ENCODE results near the gene PCBP2.

Gene PCBP2

DNA sequence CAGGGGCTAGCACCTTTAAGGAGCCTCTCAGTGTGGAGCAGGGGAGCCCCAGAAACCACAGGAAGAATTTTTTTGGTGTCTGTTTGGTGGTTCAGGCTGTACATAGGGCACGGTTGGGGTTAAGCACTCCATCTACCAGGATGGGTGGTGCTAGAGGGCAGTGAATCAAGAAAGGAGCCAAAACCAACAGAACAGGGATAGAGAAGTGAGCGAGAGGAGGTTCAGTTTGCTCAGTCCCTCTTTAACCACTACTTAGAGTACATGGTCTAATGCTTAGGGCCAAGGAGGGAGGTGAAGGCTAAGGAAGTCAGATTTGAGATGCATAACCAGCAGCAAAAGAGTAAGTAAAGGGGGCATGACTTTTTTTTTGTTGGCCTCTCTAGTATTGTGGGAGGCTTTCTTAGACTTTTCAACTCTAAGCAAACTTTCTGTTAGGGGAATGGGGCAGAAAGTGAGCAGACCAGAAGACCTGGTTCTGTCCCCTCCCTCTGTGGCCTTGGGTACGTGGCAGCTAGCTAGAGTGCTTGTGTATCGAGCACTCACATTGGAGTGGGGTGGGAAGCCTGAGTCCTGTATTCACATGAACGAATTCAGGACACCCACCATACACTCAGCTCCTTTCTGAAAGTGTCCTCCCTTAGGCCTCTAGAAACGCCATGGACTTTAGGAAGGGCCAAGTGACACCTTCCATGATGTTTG lies 62.0 kb downstream of the PCBP2 start:
- no CpG with 5 or more reads among the region's 6 CpGs for WGBS (ENCODE audit: extremely low coverage, insufficient coverage, insufficient read length)
- Histone ChIP-seq H2BK120ac (ENCODE audit: insufficient read depth, low read length, poor library complexity) (no peak overlapping the region), H3K14ac (ENCODE audit: low read length) (no peak overlapping the region), H3K79me1 (ENCODE audit: low read length) (no peaks in the 10 kb centered on the region), H3K79me2 (ENCODE audit: control insufficient read depth, insufficient read depth, low read length, poor library complexity) (no peaks in the 10 kb centered on the region), H3K36me3 (ENCODE audit: control insufficient read depth in 1 of 2, insufficient read depth in 2 of 2, low read length in 2 of 2) (peaks cover 24 to 49% of the 10 kb centered on the region in 2 experiments), H3K4ac (ENCODE audit: low read depth, low read length) (no peak overlapping the region), H2AK5ac (ENCODE audit: low read length) (no peak overlapping the region), H3K4me3 (ENCODE audit: low read depth, low read length) (no peak overlapping the region), H3K27ac (ENCODE audit: low read depth, low read length) (no peak overlapping the region), H3K27me3 (ENCODE audit: insufficient read depth, low read length) (no peaks in the 10 kb centered on the region), H4K12ac (ENCODE audit: low read depth, low read length) (no peak overlapping the region), H3K9ac (ENCODE audit: low read length) (no peak overlapping the region), H3K4me2 (ENCODE audit: low read length) (no peak overlapping the region), H2BK12ac (ENCODE audit: low read length) (no peak overlapping the region), H3K9me3 (ENCODE audit: insufficient read depth, low read depth, low read length) (no peaks in the 10 kb centered on the region), H2BK5ac (ENCODE audit: low read depth, low read length, poor library complexity) (no peak overlapping the region), H4K91ac (ENCODE audit: low read depth, low read length) (no peak overlapping the region), H3K18ac (ENCODE audit: low read length) (no peak overlapping the region), H4K8ac (ENCODE audit: low read depth, low read length) (no peak overlapping the region), H3K23ac (ENCODE audit: low read length) (no peak overlapping the region), H2AFZ (ENCODE audit: insufficient read depth, low read length, poor library complexity) (no peak overlapping the region), H3K4me1 (ENCODE audit: control insufficient read depth in 1 of 2, insufficient read depth in 2 of 2, low read length in 2 of 2) (no peaks in the 10 kb centered on the region)
- no peak for DNase-seq

DNA sequence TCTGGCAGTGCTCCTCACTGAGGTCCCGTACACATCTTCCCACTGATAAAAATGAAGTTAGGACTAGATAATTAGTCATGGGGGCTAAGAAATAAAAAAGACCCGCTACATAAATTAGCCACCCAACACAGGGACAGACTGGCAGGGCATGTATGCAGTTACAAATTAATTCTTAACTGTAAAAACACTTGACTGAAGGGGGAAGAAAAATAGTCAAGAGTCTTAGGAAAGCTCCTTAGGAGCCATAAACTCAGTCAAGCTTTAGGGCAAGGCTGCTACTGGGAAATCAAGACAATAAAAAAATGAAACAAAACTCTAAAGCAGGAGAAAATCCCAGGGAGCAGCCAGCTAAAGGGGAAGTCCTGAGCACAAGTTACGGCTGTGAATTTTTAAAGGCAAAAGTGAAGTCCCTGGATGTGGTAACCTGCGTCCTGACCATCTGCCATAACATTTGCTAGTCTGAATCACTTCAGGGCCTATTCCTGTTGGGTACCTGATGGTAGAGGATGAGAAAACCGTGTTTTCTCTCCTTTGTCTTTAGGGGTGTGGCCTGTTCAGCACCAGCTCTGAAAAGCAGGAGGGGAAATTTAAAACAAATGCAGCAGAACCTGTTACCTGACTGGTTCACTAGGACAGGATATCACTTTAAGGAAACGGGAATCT lies 62.9 kb downstream of the PCBP2 start:
- Histone ChIP-seq H3K36me3 (ENCODE audit: control insufficient read depth in 1 of 2, insufficient read depth in 2 of 2, low read length in 2 of 2) (peaks cover 29 to 49% of the 10 kb centered on the region in 2 experiments), H3K27me3 (ENCODE audit: insufficient read depth, low read length) (no peaks in the 10 kb centered on the region), H2BK12ac (ENCODE audit: low read length) (no peak overlapping the region), H2BK5ac (ENCODE audit: low read depth, low read length, poor library complexity) (no peak overlapping the region), H4K8ac (ENCODE audit: low read depth, low read length) (no peak overlapping the region), H2AFZ (ENCODE audit: insufficient read depth, low read length, poor library complexity) (no peak overlapping the region), H3K9ac (ENCODE audit: low read length) (no peak overlapping the region), H3K4me1 (ENCODE audit: control insufficient read depth in 1 of 2, insufficient read depth in 2 of 2, low read length in 2 of 2) (no peaks in the 10 kb centered on the region), H2BK120ac (ENCODE audit: insufficient read depth, low read length, poor library complexity) (no peak overlapping the region), H3K79me1 (ENCODE audit: low read length) (no peaks in the 10 kb centered on the region), H3K27ac (ENCODE audit: low read depth, low read length) (no peak overlapping the region), H2AK5ac (ENCODE audit: low read length) (no peak overlapping the region), H3K4ac (ENCODE audit: low read depth, low read length) (no peak overlapping the region), H3K14ac (ENCODE audit: low read length) (no peak overlapping the region), H3K9me3 (ENCODE audit: insufficient read depth, low read depth, low read length) (no peaks in the 10 kb centered on the region), H4K91ac (ENCODE audit: low read depth, low read length) (no peak overlapping the region), H4K12ac (ENCODE audit: low read depth, low read length) (no peak overlapping the region), H3K18ac (ENCODE audit: low read length) (no peak overlapping the region), H3K4me2 (ENCODE audit: low read length) (no peak overlapping the region), H3K4me3 (ENCODE audit: low read depth, low read length) (no peak overlapping the region), H3K79me2 (ENCODE audit: control insufficient read depth, insufficient read depth, low read length, poor library complexity) (no peaks in the 10 kb centered on the region), H3K23ac (ENCODE audit: low read length) (no peak overlapping the region)
- WGBS (ENCODE audit: extremely low coverage, insufficient coverage, insufficient read length), result no CpG with 5 or more reads among the region's 6 CpGs
- no peak for DNase-seq

DNA sequence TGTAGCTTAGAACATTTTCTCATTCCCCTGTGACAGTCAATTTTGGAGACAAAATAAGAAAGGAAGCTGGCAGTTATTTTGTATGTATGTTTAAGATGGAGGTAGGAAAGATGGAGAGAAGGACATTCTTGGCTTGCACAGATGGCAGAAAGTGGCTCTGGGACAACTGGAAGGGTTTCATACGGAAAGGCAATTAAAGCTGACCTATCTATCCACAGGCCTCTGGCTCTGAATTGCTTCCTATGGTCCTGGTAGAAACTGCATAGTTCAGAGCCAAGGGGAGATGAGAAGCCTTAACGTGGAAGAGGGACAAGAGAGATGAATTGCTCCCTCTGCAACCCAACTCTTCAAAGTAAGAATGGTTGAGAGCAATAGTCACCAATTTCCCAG lies 63.4 kb downstream of the PCBP2 start:
- Histone ChIP-seq H3K36me3 (ENCODE audit: control insufficient read depth in 1 of 2, insufficient read depth in 2 of 2, low read length in 2 of 2) (peaks cover 30 to 48% of the 10 kb centered on the region in 2 experiments), H2BK120ac (ENCODE audit: insufficient read depth, low read length, poor library complexity) (no peak overlapping the region), H4K91ac (ENCODE audit: low read depth, low read length) (no peak overlapping the region), H2AFZ (ENCODE audit: insufficient read depth, low read length, poor library complexity) (no peak overlapping the region), H3K18ac (ENCODE audit: low read length) (no peak overlapping the region), H2BK5ac (ENCODE audit: low read depth, low read length, poor library complexity) (no peak overlapping the region), H3K4me1 (ENCODE audit: control insufficient read depth in 1 of 2, insufficient read depth in 2 of 2, low read length in 2 of 2) (no peaks in the 10 kb centered on the region), H3K27me3 (ENCODE audit: insufficient read depth, low read length) (no peaks in the 10 kb centered on the region), H3K79me2 (ENCODE audit: control insufficient read depth, insufficient read depth, low read length, poor library complexity) (no peaks in the 10 kb centered on the region), H3K4me3 (ENCODE audit: low read depth, low read length) (no peak overlapping the region), H4K12ac (ENCODE audit: low read depth, low read length) (no peak overlapping the region), H3K14ac (ENCODE audit: low read length) (no peak overlapping the region), H3K9ac (ENCODE audit: low read length) (no peak overlapping the region), H3K4me2 (ENCODE audit: low read length) (no peak overlapping the region), H3K23ac (ENCODE audit: low read length) (no peak overlapping the region), H3K27ac (ENCODE audit: low read depth, low read length) (no peak overlapping the region), H3K4ac (ENCODE audit: low read depth, low read length) (no peak overlapping the region), H2BK12ac (ENCODE audit: low read length) (no peak overlapping the region), H3K9me3 (ENCODE audit: insufficient read depth, low read depth, low read length) (no peaks in the 10 kb centered on the region), H2AK5ac (ENCODE audit: low read length) (no peak overlapping the region), H3K79me1 (ENCODE audit: low read length) (no peaks in the 10 kb centered on the region), H4K8ac (ENCODE audit: low read depth, low read length) (no peak overlapping the region)
- WGBS (ENCODE audit: extremely low coverage, insufficient coverage, insufficient read length), result no CpG with 5 or more reads among the region's 2 CpGs
- no peak for DNase-seq

DNA sequence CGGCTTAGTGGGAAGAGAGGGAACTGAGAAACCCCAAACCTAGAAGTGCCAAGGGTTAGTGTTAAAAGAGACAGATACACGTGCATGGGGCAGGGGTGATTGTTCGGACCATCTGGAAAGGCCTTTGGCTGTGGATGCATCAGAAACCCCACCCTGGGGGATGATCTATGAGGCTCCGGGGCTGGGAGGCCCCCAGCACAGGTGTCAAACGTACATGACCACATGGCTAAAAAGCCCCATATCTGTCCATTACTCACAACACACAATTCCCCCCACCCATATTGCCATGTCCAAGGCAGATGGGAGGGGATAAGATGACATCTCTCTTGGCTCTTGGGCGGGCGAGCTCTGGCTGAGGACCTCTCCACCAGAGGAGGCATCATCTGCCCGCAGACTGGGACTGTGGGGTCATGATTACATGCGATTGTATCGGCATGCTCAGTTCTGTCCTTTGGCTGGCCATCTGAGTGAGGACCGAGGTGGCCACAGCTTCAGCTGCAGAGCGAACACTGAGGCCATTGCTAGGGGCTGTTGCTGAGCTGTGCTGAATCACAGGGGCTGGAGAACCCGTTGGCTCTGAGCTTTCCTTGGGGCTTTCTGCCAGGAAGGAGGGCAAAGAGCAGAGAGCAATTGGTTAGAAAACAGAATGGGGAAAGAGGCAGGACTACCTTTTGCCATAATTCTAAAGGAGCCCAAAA lies 65.0 kb downstream of the PCBP2 start:
- Histone ChIP-seq H3K9ac (ENCODE audit: low read length) (no peak overlapping the region), H2BK120ac (ENCODE audit: insufficient read depth, low read length, poor library complexity) (no peak overlapping the region), H3K4me3 (ENCODE audit: low read depth, low read length) (no peak overlapping the region), H3K23ac (ENCODE audit: low read length) (no peak overlapping the region), H3K18ac (ENCODE audit: low read length) (no peak overlapping the region), H3K27ac (ENCODE audit: low read depth, low read length) (no peak overlapping the region), H2AK5ac (ENCODE audit: low read length) (no peak overlapping the region), H3K4me1 (ENCODE audit: control insufficient read depth in 1 of 2, insufficient read depth in 2 of 2, low read length in 2 of 2) (no peaks in the 10 kb centered on the region), H3K27me3 (ENCODE audit: insufficient read depth, low read length) (no peaks in the 10 kb centered on the region), H4K91ac (ENCODE audit: low read depth, low read length) (no peak overlapping the region), H3K36me3 (ENCODE audit: control insufficient read depth in 1 of 2, insufficient read depth in 2 of 2, low read length in 2 of 2) (peaks cover 35 to 41% of the 10 kb centered on the region in 2 experiments), H2BK5ac (ENCODE audit: low read depth, low read length, poor library complexity) (no peak overlapping the region), H2BK12ac (ENCODE audit: low read length) (no peak overlapping the region), H2AFZ (ENCODE audit: insufficient read depth, low read length, poor library complexity) (no peak overlapping the region), H3K4ac (ENCODE audit: low read depth, low read length) (no peak overlapping the region), H3K4me2 (ENCODE audit: low read length) (no peak overlapping the region), H3K9me3 (ENCODE audit: insufficient read depth, low read depth, low read length) (no peaks in the 10 kb centered on the region), H3K14ac (ENCODE audit: low read length) (no peak overlapping the region), H3K79me1 (ENCODE audit: low read length) (no peaks in the 10 kb centered on the region), H4K12ac (ENCODE audit: low read depth, low read length) (no peak overlapping the region), H4K8ac (ENCODE audit: low read depth, low read length) (no peak overlapping the region), H3K79me2 (ENCODE audit: control insufficient read depth, insufficient read depth, low read length, poor library complexity) (no peaks in the 10 kb centered on the region)
- WGBS (ENCODE audit: extremely low coverage, insufficient coverage, insufficient read length), result no CpG with 5 or more reads among the region's 13 CpGs
- no peak for DNase-seq

Measured in trophoblast cell (in vitro differentiated cells and primary cell).